Stomach smooth muscle (tissue), 2 donors: ENCODE measurements around the gene LRRFIP1.
"Not testable (repeated sequence)": the region's sequence is repeated elsewhere in the genome, so short reads cannot be mapped to it uniquely, and the experiment has no call there.

Experiments
- H3K27ac ChIP-seq: one replicate; pipeline ENCODE4 v1.7.0; 2013; ENCODE audit warnings: mild to moderate bottlenecking, low read length, inconsistent platforms
- H3K27me3 ChIP-seq, 2 donors: one replicate each; pipeline ENCODE4 v1.7.0; 2013; ENCODE audit warnings: low read length in 2 of 2; ENCODE audit not compliant: insufficient read depth in 2 of 2, control insufficient read depth in 1 of 2
- H3K36me3 ChIP-seq, 2 donors: one replicate each; pipeline ENCODE4 v1.7.0; 2013; ENCODE audit warnings: low read length in 2 of 2; ENCODE audit not compliant: control insufficient read depth in 2 of 2, insufficient read depth in 2 of 2
- H3K4me1 ChIP-seq: one replicate; pipeline ENCODE4 v1.7.0; 2013; ENCODE audit warnings: low read length; ENCODE audit not compliant: control insufficient read depth, insufficient read depth
- H3K4me3 ChIP-seq, 2 donors: one replicate each; pipeline ENCODE4 v1.7.0; 2013; ENCODE audit warnings: low read length in 2 of 2
- H3K9ac ChIP-seq, 2 donors: one replicate each; pipeline ENCODE4 v1.7.0; 2013; ENCODE audit warnings: low read length in 2 of 2, mild to moderate bottlenecking in 1 of 2
- H3K9me3 ChIP-seq, 2 donors: one replicate each; pipeline ENCODE4 v1.7.0; 2013; ENCODE audit warnings: low read length in 2 of 2; ENCODE audit not compliant: control insufficient read depth in 2 of 2
- donor health status: healthy.
- donor health status: Pancreatic carcinoma.

LRRFIP1 gene

GRCh38 chr2:237765122-237765521 is 137.7 kb downstream of the LRRFIP1 start:
- not testable (repeated sequence) for H3K27ac ChIP-seq, H3K4me3 ChIP-seq, H3K9me3 ChIP-seq, H3K9ac ChIP-seq, H3K27me3 ChIP-seq, H3K4me1 ChIP-seq
- H3K36me3 ChIP-seq = peaks cover 36 to 39% of the 10 kb centered on the region in 2 donors

GRCh38 chr2:237765875-237766274 is 138.5 kb downstream of the LRRFIP1 start:
- Histone ChIP-seq H3K27me3 (no peaks in the 10 kb centered on the region), H3K9me3 (no peaks in the 10 kb centered on the region), H3K9ac (no peak overlapping the region), H3K4me1 (peaks cover 8% of the 10 kb centered on the region), H3K4me3 (no peak overlapping the region), H3K36me3 (peaks cover 28 to 34% of the 10 kb centered on the region in 2 donors), H3K27ac (peak overlapping the region; percentile 25)

GRCh38 chr2:237766340-237766739 is 139.0 kb downstream of the LRRFIP1 start:
- Histone ChIP-seq H3K9ac (no peak overlapping the region), H3K4me3 (no peak overlapping the region), H3K36me3 (peaks cover 24 to 32% of the 10 kb centered on the region in 2 donors), H3K27ac (peak overlapping the region; percentile 25), H3K9me3 (no peaks in the 10 kb centered on the region), H3K27me3 (no peaks in the 10 kb centered on the region), H3K4me1 (peaks cover 8% of the 10 kb centered on the region)

DNA sequence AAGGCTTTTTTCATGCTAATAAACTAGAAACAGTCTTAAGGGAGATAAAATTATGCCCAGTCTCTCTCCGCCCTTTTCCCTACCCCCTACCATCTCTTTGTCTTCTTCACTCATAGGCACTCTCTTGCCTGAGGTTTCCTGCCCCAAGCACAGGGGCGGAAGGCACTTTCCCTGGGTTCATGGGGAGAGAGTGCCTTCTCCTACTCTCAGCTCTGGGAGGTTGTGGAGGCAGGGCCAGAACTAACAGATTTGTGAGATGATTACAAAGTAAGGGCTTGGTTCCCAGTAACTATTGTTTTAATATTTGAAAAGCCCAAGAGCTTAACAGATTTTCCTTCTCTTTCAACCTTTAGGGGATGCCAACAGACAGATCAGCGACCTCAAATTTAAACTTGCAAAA is 145.1 kb downstream of the LRRFIP1 start:
- Histone ChIP-seq H3K36me3 (peaks cover 40 to 47% of the 10 kb centered on the region in 2 donors), H3K9ac (no peak overlapping the region), H3K27me3 (no peaks in the 10 kb centered on the region), H3K9me3 (no peaks in the 10 kb centered on the region), H3K4me1 (peaks cover 2% of the 10 kb centered on the region), H3K4me3 (no peak overlapping the region), H3K27ac (no peak overlapping the region)

GRCh38 chr2:237773826-237774225 is 146.4 kb downstream of the LRRFIP1 start:
- peaks cover 40 to 54% of the 10 kb centered on the region in 2 donors for H3K36me3 ChIP-seq
- H3K4me1 ChIP-seq = peaks cover 2% of the 10 kb centered on the region
- no peak overlapping the region for H3K4me3 ChIP-seq
- no peaks in the 10 kb centered on the region for H3K27me3 ChIP-seq
- no peak overlapping the region for H3K9ac ChIP-seq
- no peak overlapping the region for H3K27ac ChIP-seq
- H3K9me3 ChIP-seq = no peaks in the 10 kb centered on the region

DNA sequence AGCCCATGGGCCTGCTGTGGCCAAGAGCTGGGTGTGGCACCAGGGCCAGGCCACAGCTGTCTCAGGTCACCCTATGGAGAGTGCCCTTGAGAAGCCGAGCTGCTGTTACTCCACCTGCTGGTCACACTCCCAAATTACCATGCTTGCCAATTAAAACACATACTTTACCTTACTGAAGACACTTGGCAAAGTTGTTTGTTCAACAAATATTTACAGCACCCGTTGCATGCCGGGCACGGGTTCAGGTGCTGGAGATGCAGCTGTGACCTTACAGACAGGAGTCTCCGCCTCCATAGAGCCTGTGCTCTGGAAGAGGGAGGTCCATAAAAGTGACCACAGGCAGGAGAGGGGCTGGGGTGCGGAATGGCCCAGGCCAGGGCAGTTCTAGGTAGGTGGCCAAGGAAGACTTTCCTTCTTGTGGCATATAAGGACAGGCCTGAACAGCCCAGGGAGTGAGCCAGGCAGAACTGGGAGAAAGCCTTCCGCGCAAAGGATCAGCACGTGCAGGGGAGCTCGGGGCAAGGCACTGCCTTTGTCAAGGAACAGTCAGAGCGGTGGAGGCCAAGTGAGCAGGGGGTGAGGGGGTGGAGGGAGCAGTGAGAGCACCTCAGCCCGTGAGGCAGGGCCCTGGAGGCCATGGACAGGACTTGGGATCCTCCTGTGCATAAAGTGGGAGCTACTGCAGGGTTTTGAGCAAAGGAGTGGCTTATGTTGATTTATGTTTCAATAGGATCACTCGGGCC is 147.6 kb downstream of the LRRFIP1 start:
- H3K36me3 ChIP-seq = peaks cover 40 to 53% of the 10 kb centered on the region in 2 donors

DNA sequence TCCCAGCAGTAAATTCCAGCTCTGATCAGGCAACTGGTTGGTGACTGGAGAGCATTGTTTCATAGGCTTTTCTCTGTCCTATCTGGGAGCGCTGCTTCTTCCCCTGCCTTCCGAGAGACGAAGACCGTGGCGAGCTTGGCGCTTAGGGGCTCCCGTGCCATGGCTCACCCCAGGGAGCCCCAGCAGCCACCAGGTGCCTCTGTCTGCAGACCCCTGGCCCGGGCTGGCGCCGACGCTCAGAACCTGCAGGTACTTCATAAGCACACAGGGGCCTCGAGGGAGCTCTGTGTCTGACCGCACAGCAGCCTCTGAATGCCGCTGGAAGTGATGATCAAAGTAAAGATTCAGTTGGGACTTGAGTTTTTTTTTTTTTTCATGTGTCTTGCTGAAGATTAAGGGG is 152.1 kb downstream of the LRRFIP1 start:
- Histone ChIP-seq H3K4me3 (no peak overlapping the region), H3K36me3 (peaks cover 36 to 60% of the 10 kb centered on the region in 2 donors), H3K9ac (no peak overlapping the region), H3K27ac (no peak overlapping the region), H3K9me3 (no peaks in the 10 kb centered on the region), H3K27me3 (no peaks in the 10 kb centered on the region), H3K4me1 (no peaks in the 10 kb centered on the region)

More for the DNA sequence above, 147.6 kb downstream of the LRRFIP1 start:
- no peaks in the 10 kb centered on the region for H3K9me3 ChIP-seq
- no peak overlapping the region for H3K27ac ChIP-seq
- H3K9ac ChIP-seq = no peak overlapping the region
- H3K27me3 ChIP-seq = no peaks in the 10 kb centered on the region
- H3K4me3 ChIP-seq = no peak overlapping the region
- H3K4me1 ChIP-seq = peaks cover 2% of the 10 kb centered on the region

DNA sequence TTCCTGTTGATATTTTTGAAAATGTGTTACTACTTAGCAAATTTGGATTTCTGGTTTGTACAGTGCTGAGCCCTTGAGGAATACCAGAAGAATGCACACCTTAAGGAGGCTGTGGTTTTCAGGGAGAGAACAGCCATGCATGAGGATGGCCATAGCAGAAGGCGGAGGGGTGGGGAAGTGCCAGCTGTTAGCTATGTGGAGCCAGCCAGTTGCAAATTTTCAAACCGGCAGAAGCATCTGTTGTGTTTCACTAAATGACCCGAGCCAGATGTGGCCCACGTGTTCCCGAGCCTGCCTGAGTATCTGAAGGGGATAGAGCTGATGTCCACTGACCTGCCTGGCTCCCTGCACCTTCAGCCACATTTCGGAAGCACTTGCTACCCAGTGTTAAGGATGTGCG is 154.8 kb downstream of the LRRFIP1 start:
- Histone ChIP-seq H3K9me3 (peaks cover 0 to 4% of the 10 kb centered on the region in 2 donors), H3K27ac (no peak overlapping the region), H3K27me3 (no peaks in the 10 kb centered on the region), H3K9ac (no peak overlapping the region), H3K36me3 (peaks cover 24 to 42% of the 10 kb centered on the region in 2 donors), H3K4me3 (no peak overlapping the region), H3K4me1 (no peaks in the 10 kb centered on the region)

DNA sequence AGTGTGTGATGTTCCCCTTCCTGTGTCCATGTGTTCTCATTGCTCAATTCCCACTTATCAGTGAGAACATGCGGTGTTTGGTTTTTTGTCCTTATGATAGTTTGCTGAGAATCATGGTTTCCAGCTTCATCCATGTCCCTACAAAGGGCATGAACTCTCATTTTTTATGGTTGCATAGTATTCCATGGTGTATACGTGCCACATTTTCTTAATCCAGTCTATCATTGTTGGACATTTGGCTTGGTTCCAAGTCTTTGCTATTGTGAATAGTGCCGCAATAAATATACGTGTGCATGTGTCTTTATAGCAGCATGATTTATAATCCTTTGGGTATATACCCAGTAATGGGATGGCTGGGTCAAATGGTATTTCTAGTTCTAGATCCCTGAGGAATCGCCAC is 156.3 kb downstream of the LRRFIP1 start:
- not testable (repeated sequence) for H3K9me3 ChIP-seq

DNA sequence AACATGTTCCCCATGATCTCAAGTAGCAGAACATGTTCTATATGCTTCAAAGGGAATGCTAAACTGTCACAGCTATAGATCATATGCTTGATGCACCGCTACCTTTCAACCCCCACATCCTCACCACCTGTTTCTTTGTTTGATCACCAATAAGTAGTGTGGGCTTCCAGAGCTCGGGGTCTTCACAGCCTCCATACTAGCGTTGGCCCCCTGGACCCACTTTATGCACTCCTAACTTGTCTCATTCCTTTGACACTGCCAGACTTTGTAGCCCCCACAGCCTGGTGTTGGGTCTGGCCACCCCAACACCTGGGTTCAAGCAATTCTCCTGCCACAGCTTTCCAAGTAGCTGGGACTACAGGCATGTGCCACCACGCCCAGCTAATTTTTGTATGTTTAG is 159.5 kb downstream of the LRRFIP1 start:
- no peaks in the 10 kb centered on the region for H3K27me3 ChIP-seq
- H3K4me3 ChIP-seq = no peak overlapping the region
- H3K9ac ChIP-seq = no peak overlapping the region
- peaks cover 0 to 5% of the 10 kb centered on the region in 2 donors for H3K9me3 ChIP-seq
- H3K4me1 ChIP-seq = no peaks in the 10 kb centered on the region
- no peak overlapping the region for H3K27ac ChIP-seq
- H3K36me3 ChIP-seq = peaks cover 8% of the 10 kb centered on the region in 2 donors

More for the DNA sequence above, 156.3 kb downstream of the LRRFIP1 start:
- H3K4me3 ChIP-seq, H3K4me1 ChIP-seq, H3K27ac ChIP-seq, H3K9ac ChIP-seq, H3K27me3 ChIP-seq: not testable (repeated sequence)
- peaks cover 22 to 32% of the 10 kb centered on the region in 2 donors for H3K36me3 ChIP-seq

GRCh38 chr2:237790353-237790752 is 163.0 kb downstream of the LRRFIP1 start:
- no peaks in the 10 kb centered on the region for H3K4me1 ChIP-seq

More at GRCh38 chr2:237790353-237790752, 163.0 kb downstream of the LRRFIP1 start:
- Histone ChIP-seq H3K4me3 (no peak overlapping the region), H3K9ac (no peak overlapping the region), H3K9me3 (peaks cover 0 to 5% of the 10 kb centered on the region in 2 donors), H3K36me3 (peaks cover 0 to under 1% of the 10 kb centered on the region in 2 donors), H3K27me3 (no peaks in the 10 kb centered on the region), H3K27ac (no peak overlapping the region)
